Gastroesophageal sphincter (tissue), 3 donors: ENCODE measurements around the gene GATAD2A.

Experiments
- POLR2AphosphoS5 ChIP-seq: sonication (generic); formaldehyde crosslinking; IDR thresholded peaks from one replicate; pipeline ENCODE4 v1.6.1; 2017; ENCODE audit warnings: antibody characterized with exemption
- TF ChIP-seq, protein P1 (sequence below), 4 experiments: fragments of 200-600 bp in 2 of 4; fragments of 450-650 bp in 2 of 4; sonication (generic) in 1 of 4; IDR thresholded peaks; one replicate each; pipeline ENCODE4 v1.5.1; 2017 to 2019; ENCODE audit warnings: antibody characterized with exemption in 4 of 4, mild to moderate bottlenecking in 2 of 4, moderate library complexity in 2 of 4

- no peak for TF ChIP-seq POLR2AphosphoS5
- TF ChIP-seq, protein P1, sequence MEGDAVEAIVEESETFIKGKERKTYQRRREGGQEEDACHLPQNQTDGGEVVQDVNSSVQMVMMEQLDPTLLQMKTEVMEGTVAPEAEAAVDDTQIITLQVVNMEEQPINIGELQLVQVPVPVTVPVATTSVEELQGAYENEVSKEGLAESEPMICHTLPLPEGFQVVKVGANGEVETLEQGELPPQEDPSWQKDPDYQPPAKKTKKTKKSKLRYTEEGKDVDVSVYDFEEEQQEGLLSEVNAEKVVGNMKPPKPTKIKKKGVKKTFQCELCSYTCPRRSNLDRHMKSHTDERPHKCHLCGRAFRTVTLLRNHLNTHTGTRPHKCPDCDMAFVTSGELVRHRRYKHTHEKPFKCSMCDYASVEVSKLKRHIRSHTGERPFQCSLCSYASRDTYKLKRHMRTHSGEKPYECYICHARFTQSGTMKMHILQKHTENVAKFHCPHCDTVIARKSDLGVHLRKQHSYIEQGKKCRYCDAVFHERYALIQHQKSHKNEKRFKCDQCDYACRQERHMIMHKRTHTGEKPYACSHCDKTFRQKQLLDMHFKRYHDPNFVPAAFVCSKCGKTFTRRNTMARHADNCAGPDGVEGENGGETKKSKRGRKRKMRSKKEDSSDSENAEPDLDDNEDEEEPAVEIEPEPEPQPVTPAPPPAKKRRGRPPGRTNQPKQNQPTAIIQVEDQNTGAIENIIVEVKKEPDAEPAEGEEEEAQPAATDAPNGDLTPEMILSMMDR (IDR thresholded peaks at IDR 0.05) = no peak
Measured at GRCh38 chr19:19436137-19436691, 30.7 kb downstream of the GATAD2A start.
